T-cell (primary cell): ENCODE results near the gene LECT2. TPM values are rescaled to one million over a fixed set of nuclear protein-coding genes. Genes with fewer than 3 reads are reported as not detected.

ENCODE experiments used
- ATAC-seq, 4 experiments: fragments of 200-7000 bp in 3 of 4; fragments of 150-1000 bp in 1 of 4; cut with Tn5 transposase; replicated peaks in 1 of 4; 1 replicate in 3 of 4; 2 replicates in 1 of 4; pipeline ENCODE4 v1.10.0; 2021; ENCODE audit warnings: moderate library complexity in 3 of 4, mild to moderate bottlenecking in 2 of 4, moderate number of reproducible peaks in 1 of 4
- CTCF ChIA-PET, 2 donors: fragments of 300-600 bp; sonication (Branson Sonifier 250); formaldehyde crosslinking; loops; one replicate each; lab custom pipeline; 2022; ENCODE audit warnings: antibody characterized with exemption in 2 of 2; lab: Charles Lee
- POLR2A ChIA-PET, 2 donors: fragments of 300-600 bp; sonication (Branson Sonifier 250); formaldehyde crosslinking; loops; one replicate each; lab custom pipeline; 2022; ENCODE audit warnings: antibody characterized with exemption in 2 of 2; lab: Charles Lee
- DNase-seq, 35 experiments: peaks; one replicate each; pipeline versions ENCODE4 v3.0.0 to v3.0.0-alpha.2; 2013 to 2023
- H3K27ac ChIP-seq: one replicate; pipeline ENCODE4 v1.5.1; 2013; ENCODE audit warnings: low read length
- H3K27me3 ChIP-seq, 2 experiments: replicated peaks in 1 of 2; 1 replicate in 1 of 2; 2 replicates in 1 of 2; pipeline versions ENCODE4 v1.6.1 to v1.7.0; 2013; ENCODE audit warnings: low read length in 1 of 2, mixed read lengths in 1 of 2; ENCODE audit not compliant: control insufficient read depth in 2 of 2, insufficient read depth in 2 of 2; ENCODE audit errors: extremely low read depth in 1 of 2
- H3K36me3 ChIP-seq, 2 donors: 1 replicate in 1 of 2; 2 replicates in 1 of 2; pipeline versions ENCODE4 v1.6.1 to v1.7.0; 2013; ENCODE audit warnings: low read length in 1 of 2; ENCODE audit not compliant: control insufficient read depth in 2 of 2, insufficient read depth in 1 of 2; ENCODE audit errors: extremely low read depth in 1 of 2
- H3K4me1 ChIP-seq, 2 experiments: 1 replicate in 1 of 2; 2 replicates in 1 of 2; pipeline versions ENCODE4 v1.6.1 to v1.7.0; 2013; ENCODE audit warnings: low read length in 2 of 2, mixed read lengths in 1 of 2; ENCODE audit not compliant: insufficient read depth in 2 of 2, control insufficient read depth in 1 of 2; ENCODE audit errors: extremely low read depth in 1 of 2
- H3K4me3 ChIP-seq, 2 donors: 1 replicate in 1 of 2; 2 replicates in 1 of 2; pipeline versions ENCODE4 v1.5.1 to v1.7.0; 2013; ENCODE audit warnings: mild to moderate bottlenecking in 2 of 2, low read length in 1 of 2, moderate library complexity in 1 of 2; ENCODE audit not compliant: control insufficient read depth in 1 of 2; ENCODE audit errors: extremely low read depth in 1 of 2
- H3K9me3 ChIP-seq: 2 replicates; pipeline ENCODE4 v1.7.0; 2013
- H3K27ac Mint-ChIP-seq, 2 donors: one replicate each; pipeline ENCODE4 v1.8.0; 2020 to 2021; ENCODE audit warnings: mild to moderate bottlenecking in 2 of 2, mixed read lengths in 2 of 2
- H3K27me3 Mint-ChIP-seq, 2 donors: one replicate each; pipeline ENCODE4 v1.8.0; 2021 to 2022; ENCODE audit warnings: mixed read lengths in 2 of 2
- H3K36me3 Mint-ChIP-seq: one replicate; pipeline ENCODE4 v1.8.0; 2021; ENCODE audit warnings: mixed read lengths
- H3K4me1 Mint-ChIP-seq, 3 donors: one replicate each; pipeline ENCODE4 v1.8.0; 2020 to 2022; ENCODE audit warnings: mixed read lengths in 3 of 3, mild to moderate bottlenecking in 1 of 3
- H3K4me3 Mint-ChIP-seq, 3 donors: one replicate each; pipeline ENCODE4 v1.8.0; 2020 to 2022; ENCODE audit warnings: mild to moderate bottlenecking in 3 of 3, mixed read lengths in 3 of 3, moderate library complexity in 3 of 3
- H3K9me3 Mint-ChIP-seq, 3 donors: one replicate each; pipeline ENCODE4 v1.8.0; 2020 to 2022; ENCODE audit warnings: mixed read lengths in 3 of 3
- WGBS: methylation state at CpG from one replicate; pipeline ENCODE4 v1.1.5; 2013; ENCODE audit warnings: missing lambda C conversion rate; ENCODE audit not compliant: insufficient coverage; 5-methylcytosine and 5-hydroxymethylcytosine counted together
- total RNA-seq, 35 experiments: library from RNA in 6 of 35; stranded (reverse) in 6 of 35; fragments of 120-200 nt in 1 of 35; gene quantifications; one replicate each; pipeline versions ENCODE4 v1.2.1 to v1.2.4 and lab custom pipeline; 2013 to 2026

LECT2 gene
- total RNA-seq, 5 donors from 2014 or later (not counting 1 experiment from before 2014, with no cell fraction given), result not detected

DNA sequence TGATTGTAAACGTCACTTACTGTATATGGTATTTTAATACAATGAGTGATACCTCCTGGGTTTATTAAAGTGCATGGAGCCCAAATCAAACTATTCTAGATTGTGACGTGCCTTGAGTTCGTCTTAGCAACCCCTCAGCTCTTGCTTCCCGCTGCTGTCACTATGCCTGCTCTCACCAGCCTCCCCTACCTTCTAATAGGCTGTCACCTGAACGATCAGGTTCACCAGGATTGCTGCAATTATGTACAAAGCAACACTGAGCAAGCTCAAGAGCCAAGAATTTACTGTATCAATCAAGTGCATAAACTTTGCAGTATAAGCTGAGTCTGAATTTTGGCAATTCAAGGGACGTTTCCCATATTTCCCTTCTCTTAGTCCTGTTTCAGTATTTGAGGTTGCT, 3.0 kb downstream of the LECT2 start:
- no peaks in the 10 kb centered on the region for H3K36me3 Mint-ChIP-seq
- no peaks in the 10 kb centered on the region for H3K4me1 ChIP-seq
- H3K4me1 Mint-ChIP-seq, result peaks cover 0 to 6% (median 0%) of the 10 kb centered on the region in 3 donors
- H3K27me3 ChIP-seq, result peaks cover 0 to 2% of the 10 kb centered on the region in 2 experiments
- no peaks in the 10 kb centered on the region for H3K9me3 ChIP-seq
- ChIA-PET CTCF (no interaction called here), POLR2A (no interaction called here)
- no peaks in the 10 kb centered on the region for H3K9me3 Mint-ChIP-seq
- DNase-seq, result no peak
- no peaks in the 10 kb centered on the region for H3K36me3 ChIP-seq
- H3K27ac ChIP-seq, result no peak overlapping the region
- WGBS, result 60% methylated on average over 1 of the region's 6 CpGs
- peaks cover 4 to 18% of the 10 kb centered on the region in 2 donors for H3K27me3 Mint-ChIP-seq
- no peak for ATAC-seq
- H3K27ac Mint-ChIP-seq, result no peak overlapping the region
- H3K4me3 ChIP-seq, result no peak overlapping the region
- no peak overlapping the region for H3K4me3 Mint-ChIP-seq

DNA sequence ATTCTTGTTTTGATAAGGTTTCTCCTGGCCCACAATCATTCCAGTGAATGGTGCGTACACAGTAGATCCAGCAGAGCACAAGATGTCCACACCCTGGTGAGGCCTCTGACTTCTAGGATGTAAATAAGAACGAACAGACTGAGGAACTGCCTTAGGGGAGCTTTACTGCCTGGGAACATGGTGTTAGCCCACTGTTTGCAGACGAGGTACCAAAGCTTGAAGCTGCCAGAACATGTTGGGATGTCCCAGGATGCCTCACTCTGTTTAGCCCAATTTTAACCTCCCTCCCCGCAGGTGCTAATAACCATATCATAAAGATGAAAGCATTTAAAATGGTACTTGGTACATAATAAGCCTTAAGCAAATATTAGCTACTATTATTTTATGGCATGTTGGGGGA, 3.5 kb downstream of the LECT2 start:
- Mint-ChIP-seq H3K4me3 (no peak overlapping the region), H3K9me3 (no peaks in the 10 kb centered on the region), H3K4me1 (peaks cover 0 to 6% (median 0%) of the 10 kb centered on the region in 3 donors), H3K27ac (no peak overlapping the region), H3K36me3 (no peaks in the 10 kb centered on the region), H3K27me3 (peaks cover 4 to 14% of the 10 kb centered on the region in 2 donors)
- H3K4me1 ChIP-seq, result no peaks in the 10 kb centered on the region
- no peak overlapping the region for H3K4me3 ChIP-seq
- no peaks in the 10 kb centered on the region for H3K9me3 ChIP-seq
- POLR2A ChIA-PET, result no interaction called here
- WGBS, result 58% methylated on average over 3 of the region's 4 CpGs
- no peaks in the 10 kb centered on the region for H3K36me3 ChIP-seq
- CTCF ChIA-PET, result no interaction called here
- DNase-seq, result no peak
- peaks cover 0 to 2% of the 10 kb centered on the region in 2 experiments for H3K27me3 ChIP-seq
- no peak overlapping the region for H3K27ac ChIP-seq
- no peak for ATAC-seq

DNA sequence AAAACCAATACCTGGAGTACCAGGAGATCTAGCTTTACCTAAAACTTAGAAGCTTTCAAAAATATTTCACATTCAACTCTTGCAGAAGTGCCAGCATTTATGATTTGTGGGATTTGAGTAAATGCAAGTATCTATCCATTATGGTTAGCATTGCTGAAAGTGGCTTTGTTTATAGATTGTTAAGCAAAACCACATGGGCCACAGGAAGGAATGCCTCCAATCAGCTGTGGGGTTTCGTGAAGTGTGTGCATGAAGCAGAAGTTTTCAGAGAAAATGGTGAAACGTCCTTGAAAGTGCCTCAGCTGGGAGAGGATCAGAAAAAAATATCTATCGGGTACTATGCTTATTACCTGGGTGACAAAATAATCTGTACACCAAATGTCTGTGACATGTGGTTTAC, 4.2 kb downstream of the LECT2 start:
- Histone ChIP-seq H3K4me3 (no peak overlapping the region), H3K9me3 (no peaks in the 10 kb centered on the region), H3K27me3 (peaks cover 0 to 2% of the 10 kb centered on the region in 2 experiments), H3K27ac (no peak overlapping the region), H3K4me1 (no peaks in the 10 kb centered on the region), H3K36me3 (no peaks in the 10 kb centered on the region)
- Mint-ChIP-seq H3K4me3 (no peak overlapping the region), H3K9me3 (no peaks in the 10 kb centered on the region), H3K4me1 (peaks cover 0 to 6% (median 0%) of the 10 kb centered on the region in 3 donors), H3K27me3 (peaks cover 4 to 14% of the 10 kb centered on the region in 2 donors), H3K27ac (no peak overlapping the region), H3K36me3 (no peaks in the 10 kb centered on the region)
- no CpG with 5 or more reads among the region's 3 CpGs for WGBS
- CTCF ChIA-PET, result interaction anchor here in 1 of 2 donors (0.5 kb wide), 1 partner anchor 129 kb away, joined by 3 read pairs; no protein-coding TSS in a partner anchor
- POLR2A ChIA-PET, result no interaction called here
- DNase-seq (no peak), ATAC-seq (no peak)

DNA sequence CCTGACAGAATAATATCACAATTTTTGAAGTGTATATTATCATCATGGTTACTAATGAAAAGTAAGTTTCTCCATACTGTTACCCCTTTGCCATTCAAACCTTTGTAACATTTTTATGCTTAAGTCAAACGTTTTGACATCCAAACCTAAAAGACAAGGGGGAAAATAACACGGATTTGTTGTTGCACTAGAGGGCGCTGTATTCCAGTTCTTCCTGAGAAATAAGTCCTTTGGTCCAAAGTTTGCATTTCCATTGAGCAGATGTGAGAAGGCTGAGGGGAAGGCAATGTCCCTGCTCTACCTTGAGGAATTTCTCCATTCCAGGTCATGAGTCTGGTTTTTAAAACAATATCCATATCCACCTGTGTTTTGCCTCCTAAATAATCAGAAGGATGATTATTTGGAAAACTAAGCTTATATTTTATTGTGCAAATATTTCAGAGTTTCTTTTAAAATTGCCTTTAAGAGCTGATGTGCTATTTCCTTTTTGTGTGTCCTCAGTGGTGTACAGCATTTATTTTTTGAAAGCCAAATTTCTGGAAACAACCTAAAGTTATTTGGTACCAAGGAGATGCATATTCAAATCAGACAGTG, 9.7 kb downstream of the LECT2 start:
- ATAC-seq (no peak), DNase-seq (peak in 15 of 35 experiments; percentile 1 to 66 (median 4))
- POLR2A ChIA-PET, result no interaction called here
- Mint-ChIP-seq H3K27me3 (peaks cover 13 to 16% of the 10 kb centered on the region in 2 donors), H3K36me3 (no peaks in the 10 kb centered on the region), H3K27ac (no peak overlapping the region), H3K9me3 (no peaks in the 10 kb centered on the region), H3K4me1 (no peaks in the 10 kb centered on the region), H3K4me3 (no peak overlapping the region)
- no peaks in the 10 kb centered on the region for H3K9me3 ChIP-seq
- peaks cover 0 to 5% of the 10 kb centered on the region in 2 experiments for H3K27me3 ChIP-seq
- no peak overlapping the region for H3K27ac ChIP-seq
- H3K36me3 ChIP-seq, result no peaks in the 10 kb centered on the region
- WGBS, result no CpG with 5 or more reads among the region's 3 CpGs
- H3K4me1 ChIP-seq, result no peaks in the 10 kb centered on the region
- CTCF ChIA-PET, result interaction anchor here in 1 of 2 donors (1.1 to 2.2 kb wide), 3 partner anchors 10 to 136 kb away, joined by 4 to 8 read pairs (median 7); partner anchors contain the start of gene LECT2
- H3K4me3 ChIP-seq, result no peak overlapping the region

DNA sequence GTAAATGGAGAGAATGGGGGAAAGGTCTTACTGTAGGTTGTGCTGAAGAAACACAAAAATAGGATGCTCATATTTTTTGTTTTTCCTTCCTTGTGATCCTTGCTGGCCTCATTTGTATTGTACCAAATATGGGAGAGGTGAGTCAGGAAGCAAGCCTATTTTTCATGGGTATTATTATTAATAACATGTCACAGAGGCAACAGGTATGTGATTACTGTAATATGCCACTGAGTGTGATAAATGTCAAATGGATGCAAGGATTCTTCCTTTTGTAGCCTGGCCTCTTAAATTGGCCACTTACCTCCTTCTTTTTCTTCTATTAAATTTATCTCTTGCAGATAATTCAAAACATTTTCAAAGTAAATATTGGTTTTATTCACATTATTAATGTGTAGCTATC, 10.2 kb downstream of the LECT2 start:
- H3K4me3 ChIP-seq, result no peak overlapping the region
- H3K4me3 Mint-ChIP-seq, result no peak overlapping the region
- no peaks in the 10 kb centered on the region for H3K36me3 Mint-ChIP-seq
- no peak for DNase-seq
- H3K27ac Mint-ChIP-seq, result no peak overlapping the region
- peaks cover 0 to 5% of the 10 kb centered on the region in 2 experiments for H3K27me3 ChIP-seq
- ChIA-PET CTCF (interaction anchor here in 1 of 2 donors (1.1 to 2.2 kb wide), 3 partner anchors 10 to 137 kb away, joined by 4 to 8 read pairs (median 7); partner anchors contain the start of gene LECT2), POLR2A (no interaction called here)
- H3K27me3 Mint-ChIP-seq, result peaks cover 13 to 16% of the 10 kb centered on the region in 2 donors
- no peaks in the 10 kb centered on the region for H3K36me3 ChIP-seq
- no peaks in the 10 kb centered on the region for H3K4me1 ChIP-seq
- H3K4me1 Mint-ChIP-seq, result no peaks in the 10 kb centered on the region
- no peaks in the 10 kb centered on the region for H3K9me3 Mint-ChIP-seq
- H3K9me3 ChIP-seq, result no peaks in the 10 kb centered on the region
- no peak overlapping the region for H3K27ac ChIP-seq
- no peak for ATAC-seq

DNA sequence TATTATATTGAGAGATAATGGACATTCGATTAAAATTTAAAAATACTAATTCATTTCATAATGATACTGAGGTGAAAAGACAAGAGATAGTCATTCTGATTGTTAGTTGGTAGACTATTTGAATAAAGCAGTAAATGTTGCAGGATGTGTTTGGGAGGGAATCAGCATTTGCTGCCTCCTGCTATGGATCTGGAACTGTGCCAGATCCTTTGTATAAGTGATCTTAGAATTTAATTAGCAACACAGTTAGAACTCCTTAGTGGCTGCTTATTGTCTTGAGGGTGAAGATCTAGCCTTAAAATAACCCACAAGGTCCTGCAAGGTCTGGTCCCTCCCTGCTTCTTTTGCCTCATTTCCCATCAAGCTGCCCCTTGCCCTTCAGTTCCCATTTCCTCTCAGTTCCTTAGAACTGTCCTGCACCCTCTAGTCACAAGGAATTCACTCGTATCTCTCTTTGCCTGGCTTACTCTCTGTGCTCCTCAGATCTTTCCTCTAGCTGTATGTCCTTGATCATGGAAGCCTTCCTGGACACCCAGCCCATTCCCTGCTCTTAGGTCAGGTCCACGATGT, 12.5 kb downstream of the LECT2 start:
- H3K27ac Mint-ChIP-seq, result no peak overlapping the region
- Histone ChIP-seq H3K27me3 (peaks cover 0 to 5% of the 10 kb centered on the region in 2 experiments), H3K36me3 (no peaks in the 10 kb centered on the region), H3K9me3 (no peaks in the 10 kb centered on the region), H3K4me3 (no peak overlapping the region), H3K4me1 (no peaks in the 10 kb centered on the region), H3K27ac (no peak overlapping the region)
- CTCF ChIA-PET, result no interaction called here
- no peaks in the 10 kb centered on the region for H3K9me3 Mint-ChIP-seq
- ATAC-seq, result no peak
- H3K4me3 Mint-ChIP-seq, result no peak overlapping the region
- peaks cover 16 to 19% of the 10 kb centered on the region in 2 donors for H3K27me3 Mint-ChIP-seq
- POLR2A ChIA-PET, result no interaction called here
- H3K36me3 Mint-ChIP-seq, result no peaks in the 10 kb centered on the region
- 62% methylated on average over 2 of the region's 3 CpGs for WGBS
- DNase-seq, result no peak
- H3K4me1 Mint-ChIP-seq, result no peaks in the 10 kb centered on the region
